H1 (cell line): ENCODE data around the gene ZNF132. TPM values are rescaled to one million over a fixed set of nuclear protein-coding genes. Genes with fewer than 3 reads are reported as not detected.

Source experiments
- CHD2 ChIP-seq: IDR thresholded peaks from 2 replicates; pipeline ENCODE4 v1.6.1; 2012; ENCODE audit warnings: low read length, improper control_type of control experiment
- CHD7 ChIP-seq: fragments of 300-600 bp; sonication (generic); IDR thresholded peaks from 2 replicates; pipeline ENCODE4 v1.7.1; 2012; ENCODE audit warnings: low read length, moderate library complexity, mild to moderate bottlenecking, inconsistent platforms; ENCODE audit not compliant: insufficient replicate concordance
- E2F6 ChIP-seq: IDR thresholded peaks from 2 replicates; pipeline ENCODE4 v1.6.1; 2012; ENCODE audit warnings: inconsistent platforms
- NANOG ChIP-seq: IDR thresholded peaks from 2 replicates; pipeline ENCODE4 v1.6.1; 2011; ENCODE audit warnings: low read length, low read depth, mild to moderate bottlenecking, inconsistent platforms; ENCODE audit not compliant: insufficient read depth, poor library complexity, severe bottlenecking
- SAP30 ChIP-seq: fragments of 300-600 bp; sonication (generic); IDR thresholded peaks from 2 replicates; pipeline ENCODE4 v1.7.1; 2012; ENCODE audit warnings: low read length, moderate library complexity, mild to moderate bottlenecking, inconsistent platforms; ENCODE audit not compliant: insufficient read depth, insufficient replicate concordance
- polyA plus RNA-seq, 7 experiments: library from polyadenylated mRNA; depleted of rRNA in 3 of 7; stranded (reverse) in 5 of 7; unstranded in 2 of 7; fragments of >200 nt in 5 of 7; fragments of 200-250 nt in 2 of 7; gene quantifications; 1 replicate in 5 of 7; 2 replicates in 1 of 7; 4 replicates in 1 of 7; pipeline versions ENCODE4 v1.2.1 to v1.2.3, GENCODE V29; 2011 to 2013; ENCODE audit warnings: missing spikeins in 2 of 7, mixed read lengths in 2 of 7
- total RNA-seq: library from RNA; stranded (reverse); fragmentation: NEBNext Ultra II Directional; extraction: Animal tissue kit (Norgen Biotek cat#: 25700); gene quantifications from 2 replicates; pipeline ENCODE4 v1.2.1, GENCODE V29; 2021
- TF ChIP-seq, protein P1 (sequence below): IDR thresholded peaks from 2 replicates; pipeline ENCODE4 v1.6.1; 2012; ENCODE audit warnings: inconsistent platforms

Gene ZNF132
- total and polyA plus RNA-seq, 2 of the 8 experiments (the other 6 are each of a cell fraction or from before 2014, with no cell fraction given): 0.89 to 1.9 TPM

DNA sequence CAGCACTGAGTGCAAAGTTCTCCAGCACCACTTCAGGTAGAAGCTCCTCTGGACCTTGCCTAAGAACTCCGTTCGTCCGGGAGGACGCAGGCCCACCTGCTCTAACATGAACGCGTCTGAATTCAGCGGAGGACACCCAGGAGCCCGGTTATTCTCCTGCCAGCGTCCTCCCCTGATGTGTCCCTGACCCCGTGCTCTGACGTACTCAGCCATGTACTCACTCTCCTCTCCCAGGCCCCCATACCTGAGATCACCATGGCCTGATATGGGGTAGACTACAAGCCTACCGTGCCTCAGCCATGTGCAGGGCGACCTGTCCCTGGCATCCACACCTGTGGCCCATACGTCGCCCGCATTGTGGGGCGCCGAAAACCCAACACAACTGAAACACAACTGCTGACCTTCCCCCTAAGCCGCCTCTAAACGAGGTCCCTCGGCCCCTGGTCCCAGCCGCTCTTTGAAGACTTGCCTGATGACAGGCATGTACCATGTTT, 32.2 kb downstream of the ZNF132 start (continued):
- TF ChIP-seq CHD7 (no peak), SAP30 (peak; percentile 36), NANOG (no peak), E2F6 (peak; percentile 37; the same call in 1 of the 2 replicates), CHD2 (no peak)
- TF ChIP-seq, protein P1, sequence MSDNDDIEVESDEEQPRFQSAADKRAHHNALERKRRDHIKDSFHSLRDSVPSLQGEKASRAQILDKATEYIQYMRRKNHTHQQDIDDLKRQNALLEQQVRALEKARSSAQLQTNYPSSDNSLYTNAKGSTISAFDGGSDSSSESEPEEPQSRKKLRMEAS: peak; percentile 40
